Fibroblast of lung (primary cell): Measurements from ENCODE around the gene MAP3K15. TPM values are rescaled to one million over a fixed set of nuclear protein-coding genes. Genes with fewer than 3 reads are reported as not detected.
A peak's percentile ranks its signal among the peaks of the same experiment; 100 is the strongest.

Source experiments
- DNase-seq, 2 donors: peaks; one replicate each; pipeline versions ENCODE4 v3.0.0 to v3.0.0-alpha.2; 2010; ENCODE audit warnings: low read depth in 2 of 2
- H2AFZ ChIP-seq: 2 replicates; pipeline ENCODE4 v1.5.1; 2012; ENCODE audit warnings: low read length, control low read depth, inconsistent platforms
- H3K27ac ChIP-seq: 2 replicates; pipeline ENCODE4 v1.5.1; 2011; ENCODE audit warnings: low read length, control low read depth; ENCODE audit not compliant: insufficient read depth
- H3K27me3 ChIP-seq: 2 replicates; pipeline ENCODE4 v1.5.1; 2011; ENCODE audit warnings: mild to moderate bottlenecking, low read length; ENCODE audit not compliant: control insufficient read depth, insufficient read depth
- H3K36me3 ChIP-seq: 2 replicates; pipeline ENCODE4 v1.5.1; 2011; ENCODE audit warnings: low read length; ENCODE audit not compliant: control insufficient read depth, insufficient read depth
- H3K4me1 ChIP-seq: 2 replicates; pipeline ENCODE4 v1.5.1; 2011; ENCODE audit warnings: low read length; ENCODE audit not compliant: control insufficient read depth, insufficient read depth; ENCODE audit errors: extremely low read depth
- H3K4me2 ChIP-seq: 2 replicates; pipeline ENCODE4 v1.5.1; 2011; ENCODE audit warnings: low read length, control low read depth; ENCODE audit not compliant: insufficient read depth; ENCODE audit errors: extremely low read depth
- H3K4me3 ChIP-seq, 4 experiments: fragments of 200-600 bp in 1 of 4; sonication (generic) in 1 of 4; replicated peaks in 1 of 4; 2 replicates each; pipeline ENCODE4 v1.5.1; 2011 to 2016; ENCODE audit warnings: low read length in 4 of 4, low read depth in 3 of 4, mild to moderate bottlenecking in 3 of 4, control low read depth in 2 of 4, inconsistent platforms in 1 of 4, mixed read lengths in 1 of 4; ENCODE audit not compliant: insufficient read depth in 1 of 4; ENCODE audit errors: control extremely low read depth in 1 of 4
- H3K79me2 ChIP-seq: 2 replicates; pipeline ENCODE4 v1.5.1; 2012; ENCODE audit warnings: mild to moderate bottlenecking, low read length, inconsistent platforms; ENCODE audit not compliant: control insufficient read depth, insufficient read depth
- H3K9ac ChIP-seq: 2 replicates; pipeline ENCODE4 v1.5.1; 2011; ENCODE audit warnings: mild to moderate bottlenecking, low read length, control low read depth; ENCODE audit not compliant: insufficient read depth
- H3K9me3 ChIP-seq: 2 replicates; pipeline ENCODE4 v1.5.1; 2012; ENCODE audit warnings: low read depth, low read length; ENCODE audit not compliant: control insufficient read depth, insufficient read depth
- H4K20me1 ChIP-seq: 2 replicates; pipeline ENCODE4 v1.5.1; 2011; ENCODE audit warnings: low read length; ENCODE audit not compliant: control insufficient read depth, insufficient read depth; ENCODE audit errors: extremely low read depth
- EZH2 ChIP-seq: IDR thresholded peaks from 2 replicates; pipeline ENCODE4 v1.5.1; 2012; ENCODE audit warnings: low read length, control low read depth, mild to moderate bottlenecking; ENCODE audit errors: missing control alignments
- polyA plus RNA-seq, 2 donors: library from polyadenylated mRNA; depleted of rRNA in 1 of 2; stranded (reverse) in 1 of 2; unstranded in 1 of 2; fragments of >200 nt; gene quantifications; 2 replicates each; pipeline ENCODE4 v1.2.1, GENCODE V29; 2011 to 2012; ENCODE audit warnings: missing spikeins in 1 of 2
- total RNA-seq: library from RNA; depleted of rRNA; stranded (reverse); fragments of >200 nt; gene quantifications from 2 replicates; pipeline ENCODE4 v1.2.1, GENCODE V29; 2014
- TF ChIP-seq, protein P1 (sequence below), 2 donors: IDR thresholded peaks in 1 of 2; conservative IDR thresholded peaks in 1 of 2; 1 replicate in 1 of 2; 2 replicates in 1 of 2; pipeline ENCODE4 v1.5.1; 2011 to 2012; ENCODE audit warnings: low read length in 2 of 2, control low read depth in 1 of 2, inconsistent platforms in 1 of 2, low read depth in 1 of 2, mild to moderate bottlenecking in 1 of 2

MAP3K15 gene
- total and polyA plus RNA-seq, 2 donors (not counting 1 experiment from before 2014, with no cell fraction given) = under 0.01 to 0.14 TPM

DNA sequence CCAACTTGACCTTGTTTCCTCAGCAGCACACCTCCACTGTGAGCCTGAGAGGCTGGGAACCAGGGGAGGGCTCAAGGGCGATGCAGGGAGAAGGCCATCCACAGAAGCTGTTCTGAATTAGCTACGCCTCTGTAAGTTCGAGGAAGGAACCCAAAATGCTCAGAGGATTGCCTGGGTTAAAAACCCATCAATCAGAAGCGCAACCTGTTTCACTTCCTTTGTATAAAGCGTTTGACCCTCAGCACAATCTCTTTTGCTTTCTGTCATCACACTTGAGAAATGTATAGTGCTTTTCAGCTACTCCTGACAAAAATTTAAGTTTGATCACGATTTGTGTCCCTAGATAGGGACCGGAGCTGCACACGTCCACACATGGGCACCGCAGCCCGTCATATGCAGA lies 48.0 kb upstream of the MAP3K15 start:
- H4K20me1 ChIP-seq = no peaks in the 10 kb centered on the region
- H3K27ac ChIP-seq = no peak overlapping the region
- H3K4me2 ChIP-seq = no peak overlapping the region
- H3K9ac ChIP-seq = no peak overlapping the region
- H3K9me3 ChIP-seq = no peaks in the 10 kb centered on the region
- no peak overlapping the region for H3K4me3 ChIP-seq
- H2AFZ ChIP-seq = no peak overlapping the region
- H3K4me1 ChIP-seq = no peaks in the 10 kb centered on the region
- H3K36me3 ChIP-seq = no peaks in the 10 kb centered on the region
- TF ChIP-seq, protein P1, sequence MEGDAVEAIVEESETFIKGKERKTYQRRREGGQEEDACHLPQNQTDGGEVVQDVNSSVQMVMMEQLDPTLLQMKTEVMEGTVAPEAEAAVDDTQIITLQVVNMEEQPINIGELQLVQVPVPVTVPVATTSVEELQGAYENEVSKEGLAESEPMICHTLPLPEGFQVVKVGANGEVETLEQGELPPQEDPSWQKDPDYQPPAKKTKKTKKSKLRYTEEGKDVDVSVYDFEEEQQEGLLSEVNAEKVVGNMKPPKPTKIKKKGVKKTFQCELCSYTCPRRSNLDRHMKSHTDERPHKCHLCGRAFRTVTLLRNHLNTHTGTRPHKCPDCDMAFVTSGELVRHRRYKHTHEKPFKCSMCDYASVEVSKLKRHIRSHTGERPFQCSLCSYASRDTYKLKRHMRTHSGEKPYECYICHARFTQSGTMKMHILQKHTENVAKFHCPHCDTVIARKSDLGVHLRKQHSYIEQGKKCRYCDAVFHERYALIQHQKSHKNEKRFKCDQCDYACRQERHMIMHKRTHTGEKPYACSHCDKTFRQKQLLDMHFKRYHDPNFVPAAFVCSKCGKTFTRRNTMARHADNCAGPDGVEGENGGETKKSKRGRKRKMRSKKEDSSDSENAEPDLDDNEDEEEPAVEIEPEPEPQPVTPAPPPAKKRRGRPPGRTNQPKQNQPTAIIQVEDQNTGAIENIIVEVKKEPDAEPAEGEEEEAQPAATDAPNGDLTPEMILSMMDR (conservative IDR thresholded peaks at IDR 0.05 in 1 of 2, IDR thresholded peaks at IDR 0.05 in 1 of 2; ENCODE audit: low read depth in 1 of 2, low read length in 2 of 2) = no peak
- TF ChIP-seq EZH2 = no peak
- H3K27me3 ChIP-seq = no peaks in the 10 kb centered on the region
- DNase-seq = peak in 1 of 2 donors; percentile 16
- no peaks in the 10 kb centered on the region for H3K79me2 ChIP-seq

DNA sequence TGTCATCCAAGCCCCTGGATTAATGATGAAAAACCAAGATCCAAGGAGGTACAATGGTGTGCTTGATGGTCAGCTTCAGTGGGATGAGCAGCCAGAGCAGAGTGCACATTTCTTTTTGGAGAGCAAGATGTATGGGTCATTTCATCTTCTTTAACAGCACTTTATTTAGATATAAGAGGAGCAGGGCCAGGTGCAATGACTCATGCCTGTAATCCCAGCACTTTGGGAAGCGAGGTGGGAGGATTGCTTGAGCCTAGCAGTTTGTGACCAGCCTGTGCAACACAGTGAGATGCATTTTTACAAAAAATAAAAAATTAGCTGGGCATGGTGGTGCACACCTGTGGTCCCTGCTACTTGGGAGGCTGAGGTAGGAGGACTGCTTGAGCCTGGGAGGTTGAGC lies 45.3 kb upstream of the MAP3K15 start:
- H3K27me3 ChIP-seq = no peaks in the 10 kb centered on the region
- H3K9me3 ChIP-seq = no peaks in the 10 kb centered on the region
- DNase-seq = peak in 1 of 2 donors; percentile 6
- no peak overlapping the region for H3K9ac ChIP-seq
- H2AFZ ChIP-seq = no peak overlapping the region
- TF ChIP-seq EZH2 = no peak
- TF ChIP-seq, protein P1 (conservative IDR thresholded peaks at IDR 0.05 in 1 of 2, IDR thresholded peaks at IDR 0.05 in 1 of 2; ENCODE audit: low read depth in 1 of 2, low read length in 2 of 2) = no peak
- H3K27ac ChIP-seq = no peak overlapping the region
- H3K36me3 ChIP-seq = no peaks in the 10 kb centered on the region
- H3K4me2 ChIP-seq = no peak overlapping the region
- no peak overlapping the region for H3K4me3 ChIP-seq
- no peaks in the 10 kb centered on the region for H4K20me1 ChIP-seq
- no peaks in the 10 kb centered on the region for H3K79me2 ChIP-seq
- no peaks in the 10 kb centered on the region for H3K4me1 ChIP-seq

DNA sequence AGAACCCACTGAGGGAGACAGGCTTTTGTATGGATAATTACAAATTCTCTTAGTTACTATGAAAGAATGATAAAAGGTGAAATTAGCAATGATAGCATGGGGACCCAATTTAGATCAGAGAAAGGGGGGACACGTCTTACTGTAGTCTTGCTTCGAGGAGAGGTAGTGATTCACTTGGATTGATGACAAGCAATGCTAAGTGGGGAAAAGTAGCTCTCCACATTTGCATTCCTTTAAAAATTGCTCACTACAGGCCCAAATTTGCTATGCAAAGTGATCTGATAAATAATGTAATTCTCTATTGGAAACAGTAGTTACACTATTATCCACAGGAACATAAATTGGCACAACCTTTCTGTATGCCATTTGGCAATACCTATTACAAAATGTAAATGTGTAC lies 42.5 kb upstream of the MAP3K15 start:
- TF ChIP-seq, protein P1 (conservative IDR thresholded peaks at IDR 0.05 in 1 of 2, IDR thresholded peaks at IDR 0.05 in 1 of 2; ENCODE audit: low read depth in 1 of 2, low read length in 2 of 2) = no peak
- no peak for TF ChIP-seq EZH2
- Histone ChIP-seq H3K9me3 (no peaks in the 10 kb centered on the region), H3K4me3 (no peak overlapping the region), H4K20me1 (no peaks in the 10 kb centered on the region), H3K79me2 (no peaks in the 10 kb centered on the region), H3K4me2 (no peak overlapping the region), H3K9ac (no peak overlapping the region), H3K36me3 (no peaks in the 10 kb centered on the region), H3K4me1 (no peaks in the 10 kb centered on the region), H3K27ac (no peak overlapping the region), H3K27me3 (no peaks in the 10 kb centered on the region), H2AFZ (no peak overlapping the region)
- DNase-seq = peak in 1 of 2 donors; percentile 60
